K562 (cell line): ENCODE data around the gene DDOST.

Source experiments
- HDAC1 ChIP-seq, 2 experiments: fragments of 450-650 bp; IDR thresholded peaks; 2 replicates each; pipeline ENCODE4 v1.6.1; 2016 to 2017; ENCODE audit warnings: inconsistent platforms in 1 of 2, mild to moderate bottlenecking in 1 of 2, moderate library complexity in 1 of 2
- IRF1 ChIP-seq: sonication (generic); formaldehyde crosslinking; IDR thresholded peaks from 2 replicates; pipeline ENCODE4 v1.8.0; 2022; ENCODE audit warnings: missing genetic modification reagents, mild to moderate bottlenecking, borderline replicate concordance
- PHF8 ChIP-seq: fragments of 200-600 bp; sonication (generic); IDR thresholded peaks from 2 replicates; pipeline ENCODE4 v1.6.1; 2012; ENCODE audit warnings: mixed run types, mild to moderate bottlenecking, inconsistent platforms, low read length, moderate library complexity, borderline replicate concordance
- POLR2A ChIP-seq: fragments of 450-650 bp; conservative IDR thresholded peaks from 2 replicates; pipeline ENCODE4 v1.6.1; 2016

GRCh38 chr1:20657024-20657423, 4.1 kb downstream of the DDOST start:
- TF ChIP-seq PHF8 (no peak), POLR2A (no peak), HDAC1 (IDR thresholded peaks at IDR 0.05) (no peak), IRF1 (CRISPR knock-in tag) (no peak)
